GM19397 (cell line): ENCODE data around the gene CSAD.
"Not testable (repeated sequence)": the region's sequence is repeated elsewhere in the genome, so short reads cannot be mapped to it uniquely, and the experiment has no call there.

Experiments
- ATAC-seq: cut with Tn5 transposase; IDR thresholded peaks from one replicate; pipeline ENCODE4 v1.9.1; 2021; ENCODE audit warnings: mild to moderate bottlenecking, moderate library complexity; ENCODE audit not compliant: unreplicated experiment

Gene CSAD

GRCh38 chr12:53181935-53182334 lies 1.2 kb upstream of the CSAD start:
- ATAC-seq, result no peak

- peak; percentile 52 for ATAC-seq
These were observed 363 bp upstream of the CSAD start for GRCh38 chr12:53180931-53181645.

GRCh38 chr12:53179687-53180219 lies 972 bp downstream of the CSAD start:
- peak; percentile 10 for ATAC-seq

- not testable (repeated sequence) for ATAC-seq
These were observed 1.9 kb downstream of the CSAD start for GRCh38 chr12:53178803-53179202.

- ATAC-seq, result not testable (repeated sequence)
These were observed 3.3 kb downstream of the CSAD start for GRCh38 chr12:53177447-53177846.

GRCh38 chr12:53176750-53177149 lies 4.0 kb downstream of the CSAD start:
- no peak for ATAC-seq

- ATAC-seq, result no peak
These were observed 5.7 kb downstream of the CSAD start for GRCh38 chr12:53174881-53175491.

GRCh38 chr12:53173085-53173715 lies 7.5 kb downstream of the CSAD start:
- ATAC-seq, result no peak

- ATAC-seq, result no peak
These were observed 8.4 kb downstream of the CSAD start for GRCh38 chr12:53172352-53172751.

- ATAC-seq, result no peak
These were observed 8.9 kb downstream of the CSAD start for GRCh38 chr12:53171725-53172329.

GRCh38 chr12:53170876-53171724 lies 9.6 kb downstream of the CSAD start:
- ATAC-seq, result no peak

GRCh38 chr12:53170215-53170614 lies 10.5 kb downstream of the CSAD start:
- ATAC-seq, result no peak

- no peak for ATAC-seq
These were observed 11.1 kb downstream of the CSAD start for GRCh38 chr12:53169644-53170043.

GRCh38 chr12:53166837-53167236 lies 13.9 kb downstream of the CSAD start:
- ATAC-seq, result no peak

GRCh38 chr12:53163008-53163407 lies 17.7 kb downstream of the CSAD start:
- not testable (repeated sequence) for ATAC-seq

- ATAC-seq, result no peak
These were observed 19.4 kb downstream of the CSAD start for GRCh38 chr12:53161119-53161911.

GRCh38 chr12:53160673-53161072 lies 20.1 kb downstream of the CSAD start:
- no peak for ATAC-seq

GRCh38 chr12:53160000-53160399 lies 20.7 kb downstream of the CSAD start:
- ATAC-seq, result no peak

GRCh38 chr12:53159195-53159839 lies 21.4 kb downstream of the CSAD start:
- ATAC-seq, result peak; percentile 83
